Large intestine (tissue), 3 donors: Measurements from ENCODE around the gene DEXI. TPM values are rescaled to one million over a fixed set of nuclear protein-coding genes. Genes with fewer than 3 reads are reported as not detected.

Experiments
- DNase-seq, 2 donors: peaks; one replicate each; pipeline versions ENCODE4 v3.0.0 to v3.0.0-alpha.2; 2013
- H3K27ac ChIP-seq: one replicate; pipeline ENCODE4 v1.5.1; 2013; ENCODE audit warnings: low read length
- H3K27me3 ChIP-seq: 2 replicates; pipeline ENCODE4 v1.6.1; 2013; ENCODE audit warnings: low read length; ENCODE audit not compliant: control insufficient read depth, insufficient read depth
- H3K36me3 ChIP-seq: 2 replicates; pipeline ENCODE4 v1.6.1; 2013; ENCODE audit warnings: low read length; ENCODE audit not compliant: control insufficient read depth, insufficient read depth
- H3K4me1 ChIP-seq: one replicate; pipeline ENCODE4 v1.6.1; 2013; ENCODE audit warnings: low read length; ENCODE audit not compliant: control insufficient read depth, insufficient read depth
- H3K4me3 ChIP-seq: one replicate; pipeline ENCODE4 v1.5.1; 2013; ENCODE audit warnings: low read length
- H3K9me3 ChIP-seq: one replicate; pipeline ENCODE4 v1.6.1; 2013; ENCODE audit warnings: mild to moderate bottlenecking, low read depth, low read length, moderate library complexity; ENCODE audit not compliant: control insufficient read depth
- WGBS: methylation state at CpG from one replicate; pipeline ENCODE4 v1.1.5; 2013; ENCODE audit warnings: low lambda C conversion rate; ENCODE audit not compliant: insufficient coverage; 5-methylcytosine and 5-hydroxymethylcytosine counted together
- polyA plus RNA-seq: library from polyadenylated mRNA; unstranded; fragments of 120-200 nt; gene quantifications from one replicate; pipeline ENCODE4 v1.2.1, GENCODE V29; 2013

DEXI gene
- polyA plus RNA-seq, 1 donor, result 31.8 TPM

DNA sequence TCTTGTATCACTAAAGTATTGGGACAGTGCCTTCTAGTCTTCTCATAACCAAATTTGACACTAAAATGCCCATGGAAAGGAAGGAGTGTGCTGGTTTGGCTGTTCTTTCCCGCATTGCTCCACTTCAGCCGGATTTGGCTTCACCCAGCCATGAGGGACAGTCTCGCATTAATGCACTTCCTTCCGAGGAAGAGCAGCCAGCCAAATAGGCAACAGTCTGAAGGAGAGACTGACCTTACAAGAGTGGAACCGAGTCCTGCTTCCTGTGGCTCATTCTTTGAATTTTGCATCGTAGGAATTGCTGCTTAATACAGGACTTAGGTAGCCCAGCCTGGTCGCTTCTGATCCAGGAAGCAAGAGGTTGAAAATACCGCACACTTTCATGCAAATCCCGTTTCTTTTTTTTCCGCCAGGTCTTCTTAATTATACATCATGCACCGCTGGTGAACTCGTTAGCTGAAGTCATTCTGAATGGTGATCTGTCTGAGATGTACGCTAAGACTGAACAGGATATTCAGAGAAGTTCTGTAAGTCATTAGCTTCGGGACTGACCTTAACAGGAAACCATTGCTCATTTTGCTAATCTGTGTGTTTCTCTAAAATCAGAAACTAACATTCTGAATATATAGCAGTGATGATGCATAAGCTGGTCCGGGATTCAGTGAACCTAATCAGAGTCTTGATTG is 40.3 kb upstream of the DEXI start:
- 94% methylated on average over 8 of the region's 15 CpGs for WGBS
- no peaks in the 10 kb centered on the region for H3K4me1 ChIP-seq
- H3K9me3 ChIP-seq, result no peaks in the 10 kb centered on the region
- DNase-seq, result no peak
- H3K4me3 ChIP-seq, result no peak overlapping the region
- H3K36me3 ChIP-seq, result peaks cover 21% of the 10 kb centered on the region
- no peaks in the 10 kb centered on the region for H3K27me3 ChIP-seq
- no peak overlapping the region for H3K27ac ChIP-seq

DNA sequence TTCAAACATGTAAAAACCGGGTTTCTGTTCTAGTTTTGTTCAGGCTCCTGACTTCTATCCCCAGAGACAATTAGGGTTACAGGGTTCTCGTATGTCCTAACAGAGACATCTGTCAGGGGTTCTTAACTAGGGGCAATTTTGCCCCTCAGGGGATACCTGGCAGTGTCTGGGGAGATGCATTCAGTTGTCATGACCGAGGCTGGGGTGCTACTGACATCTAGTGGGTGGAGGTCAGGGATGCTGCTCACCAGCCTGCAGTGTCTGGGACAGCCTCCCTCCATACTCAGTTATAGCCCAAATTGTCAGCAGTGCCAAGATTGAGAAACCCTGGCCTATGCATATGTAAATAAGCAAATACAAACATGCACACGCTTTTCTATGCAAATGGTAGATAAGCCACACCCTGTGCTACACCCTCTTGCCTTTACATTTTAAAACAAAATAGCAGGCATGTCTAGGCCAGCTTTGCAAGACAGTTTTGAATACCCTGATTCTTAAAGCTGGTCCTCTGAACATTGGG is 39.5 kb upstream of the DEXI start:
- Histone ChIP-seq H3K27ac (no peak overlapping the region), H3K36me3 (peaks cover 27% of the 10 kb centered on the region), H3K4me1 (no peaks in the 10 kb centered on the region), H3K9me3 (no peaks in the 10 kb centered on the region), H3K27me3 (no peaks in the 10 kb centered on the region), H3K4me3 (no peak overlapping the region)
- WGBS, result no CpG with 5 or more reads among the region's 4 CpGs
- DNase-seq, result no peak

DNA sequence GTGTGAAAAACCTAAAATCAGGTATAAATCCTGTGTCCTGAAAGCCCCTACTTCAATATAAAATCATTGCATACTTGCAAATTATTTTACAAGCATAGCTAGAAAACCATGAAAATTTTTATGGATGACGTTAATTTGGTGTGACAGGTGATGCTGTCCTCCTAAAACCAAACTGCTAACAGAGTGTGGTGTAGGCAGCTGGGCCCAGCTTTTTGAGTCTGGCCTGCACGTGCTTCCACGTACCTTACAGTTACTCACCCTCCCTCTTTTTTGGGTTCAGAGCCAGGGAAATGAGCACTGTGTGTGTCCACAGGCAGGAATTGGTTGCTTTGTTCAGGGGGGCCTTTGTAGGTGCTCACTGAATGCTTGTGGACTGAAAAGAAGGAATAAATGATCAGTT is 38.5 kb upstream of the DEXI start:
- Histone ChIP-seq H3K9me3 (no peaks in the 10 kb centered on the region), H3K4me1 (no peaks in the 10 kb centered on the region), H3K27ac (no peak overlapping the region), H3K4me3 (no peak overlapping the region), H3K27me3 (no peaks in the 10 kb centered on the region), H3K36me3 (peaks cover 24% of the 10 kb centered on the region)
- no peak for DNase-seq
- 100% methylated on average over 1 of the region's 3 CpGs for WGBS

DNA sequence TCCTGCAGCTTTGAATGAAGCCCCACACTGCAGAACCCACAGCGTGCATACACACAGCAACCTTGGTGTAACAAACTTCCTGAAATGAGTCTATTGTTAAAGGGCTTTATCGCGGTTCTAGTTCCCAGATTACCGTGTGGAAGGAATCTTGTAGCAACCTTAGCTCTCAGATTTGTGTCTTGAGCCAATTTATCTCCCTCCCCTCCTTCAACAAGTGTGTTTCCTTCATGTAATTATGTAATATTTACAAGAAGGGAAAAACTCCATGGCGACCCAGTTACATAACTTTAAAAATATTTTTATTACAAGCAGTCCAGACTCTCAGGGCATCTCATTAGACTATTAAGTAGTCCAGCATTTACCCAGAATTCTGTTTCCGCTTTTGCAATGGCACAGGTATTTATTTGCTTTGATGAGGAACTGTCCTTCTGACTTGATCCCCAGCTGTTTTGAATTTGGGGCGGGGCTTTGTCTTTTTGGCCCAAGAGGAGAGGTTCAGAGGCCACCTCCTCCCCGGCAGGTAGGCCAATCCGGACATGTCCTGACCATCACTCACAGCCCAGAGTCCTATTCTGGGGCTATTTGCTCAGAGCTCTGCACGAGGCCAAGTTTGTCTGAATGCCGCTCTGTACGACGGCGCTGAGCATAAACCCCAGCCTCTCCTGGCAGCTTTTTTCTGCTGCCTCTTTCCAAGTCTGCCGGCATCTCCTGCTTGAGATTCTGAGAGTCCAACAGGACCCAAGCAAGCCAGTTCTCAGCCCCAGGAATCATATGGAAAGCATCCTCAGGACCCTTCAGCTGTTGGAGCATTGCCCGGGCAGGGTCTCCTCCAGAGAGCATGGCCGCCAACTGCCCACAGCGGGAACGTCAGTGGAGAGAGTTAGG is 37.7 kb upstream of the DEXI start:
- Histone ChIP-seq H3K4me3 (no peak overlapping the region), H3K4me1 (no peaks in the 10 kb centered on the region), H3K36me3 (peaks cover 24% of the 10 kb centered on the region), H3K9me3 (no peaks in the 10 kb centered on the region), H3K27ac (peak overlapping the region; percentile 45), H3K27me3 (no peaks in the 10 kb centered on the region)
- DNase-seq, result peak; percentile 27 to 44
- WGBS, result 44% methylated on average over 4 of the region's 19 CpGs

DNA sequence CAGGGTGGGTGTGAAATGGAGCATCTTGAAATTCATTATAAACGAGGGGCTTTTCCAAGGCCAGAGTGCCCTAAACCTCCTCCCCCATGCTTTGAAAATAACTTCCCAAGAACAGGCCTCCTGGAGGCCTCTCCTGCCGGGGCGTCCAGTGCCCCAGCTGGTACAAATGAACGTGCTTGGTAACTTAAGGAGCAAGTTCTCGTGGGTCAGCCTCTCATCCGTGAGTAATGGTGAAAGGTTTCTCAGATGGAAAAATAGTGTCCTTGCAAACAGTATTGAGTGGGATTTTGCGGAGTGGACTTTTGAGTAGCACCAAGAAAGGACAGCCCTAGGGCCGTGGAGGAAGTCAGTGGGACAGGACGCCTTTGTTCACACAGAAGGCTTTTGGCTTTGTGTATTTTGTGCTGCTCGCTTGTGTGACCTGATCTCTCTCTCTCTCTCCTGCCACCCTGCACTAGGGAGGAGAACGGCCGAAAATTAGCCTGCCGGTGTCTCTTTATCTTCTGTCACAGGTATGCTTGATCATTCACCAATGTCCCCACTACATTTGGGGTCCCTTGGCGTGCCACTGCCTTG is 36.7 kb upstream of the DEXI start:
- Histone ChIP-seq H3K9me3 (no peaks in the 10 kb centered on the region), H3K4me3 (no peak overlapping the region), H3K4me1 (no peaks in the 10 kb centered on the region), H3K36me3 (peaks cover 19% of the 10 kb centered on the region), H3K27me3 (no peaks in the 10 kb centered on the region), H3K27ac (peak overlapping the region; percentile 10)
- no CpG with 5 or more reads among the region's 14 CpGs for WGBS
- no peak for DNase-seq

DNA sequence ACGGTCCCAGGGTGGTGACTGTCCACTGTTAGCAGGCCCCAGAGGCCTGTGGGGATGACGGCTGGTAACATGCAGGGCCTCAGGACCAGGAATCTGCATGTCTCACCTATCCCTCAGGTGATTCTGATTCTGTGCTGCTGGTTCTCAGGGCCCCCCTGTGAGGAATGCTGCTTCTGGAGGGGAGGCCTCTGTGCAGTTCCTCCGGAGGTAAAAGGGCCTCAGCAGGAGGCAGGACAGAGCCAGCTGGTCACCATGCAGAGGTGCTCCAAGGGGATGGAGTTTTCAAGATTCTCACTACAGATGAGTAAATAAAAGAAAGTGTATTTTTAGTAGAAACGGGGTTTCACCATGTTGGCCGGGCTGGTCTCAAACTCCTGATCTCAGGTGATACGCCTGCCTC is 35.9 kb upstream of the DEXI start:
- Histone ChIP-seq H3K4me3 (no peak overlapping the region), H3K27me3 (no peaks in the 10 kb centered on the region), H3K27ac (no peak overlapping the region), H3K4me1 (no peaks in the 10 kb centered on the region), H3K36me3 (peaks cover 23% of the 10 kb centered on the region), H3K9me3 (no peaks in the 10 kb centered on the region)
- no peak for DNase-seq
- WGBS, result no CpG with 5 or more reads among the region's 6 CpGs

DNA sequence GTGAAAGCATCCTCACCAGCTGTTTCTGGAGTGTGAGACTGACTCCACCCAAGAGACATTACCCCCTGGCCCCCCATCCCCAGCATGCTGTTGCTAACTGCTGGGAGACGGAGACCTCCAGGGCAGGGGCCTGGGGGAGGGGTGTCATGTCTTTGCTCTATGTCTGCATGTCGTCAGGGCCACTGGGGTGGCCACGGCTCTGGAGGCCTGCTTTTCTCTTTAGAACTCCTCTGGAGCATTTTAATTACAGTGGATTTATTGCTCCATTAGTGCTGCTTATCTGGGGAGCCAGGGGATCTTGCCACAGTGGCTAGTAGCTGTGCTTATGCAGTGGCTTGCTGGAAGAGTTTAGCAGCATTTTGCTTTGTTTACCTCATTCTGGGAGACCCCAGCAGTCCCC is 34.4 kb upstream of the DEXI start:
- H3K4me3 ChIP-seq, result no peak overlapping the region
- no CpG with 5 or more reads among the region's 3 CpGs for WGBS
- H3K36me3 ChIP-seq, result peaks cover 29% of the 10 kb centered on the region
- no peaks in the 10 kb centered on the region for H3K9me3 ChIP-seq
- DNase-seq, result no peak
- H3K27me3 ChIP-seq, result no peaks in the 10 kb centered on the region
- H3K4me1 ChIP-seq, result no peaks in the 10 kb centered on the region
- H3K27ac ChIP-seq, result no peak overlapping the region

DNA sequence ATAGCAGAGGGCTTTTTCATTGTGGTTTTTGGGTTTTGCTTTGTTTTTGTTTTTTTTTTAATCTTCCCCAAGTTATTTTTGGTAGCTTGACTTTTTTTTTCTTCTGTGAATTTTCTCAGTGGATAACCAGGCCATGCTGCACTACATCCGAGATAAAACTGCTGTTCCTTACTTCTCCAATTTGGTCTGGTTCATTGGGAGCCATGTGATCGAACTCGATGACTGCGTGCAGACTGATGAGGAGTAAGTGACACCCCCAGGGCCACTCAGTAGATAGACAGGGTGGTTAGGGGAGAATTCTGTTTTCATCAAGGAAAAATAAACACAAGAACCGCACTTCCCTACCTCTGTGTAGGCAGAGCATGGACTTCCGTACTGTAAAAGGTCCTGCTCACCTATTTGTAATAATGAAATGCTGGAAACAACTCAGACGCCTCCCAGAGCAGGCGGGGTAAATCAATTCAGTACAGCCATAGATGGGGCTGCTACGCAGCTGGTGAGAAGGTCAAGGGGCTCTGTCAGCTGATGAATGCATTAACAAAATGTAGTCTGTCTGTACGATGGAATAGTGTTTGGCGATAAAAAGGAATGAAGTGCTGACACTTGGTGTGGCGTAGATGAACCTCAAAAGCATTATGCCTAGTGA is 30.7 kb upstream of the DEXI start:
- 93% methylated on average over 3 of the region's 12 CpGs for WGBS
- H3K9me3 ChIP-seq, result no peaks in the 10 kb centered on the region
- no peak overlapping the region for H3K27ac ChIP-seq
- no peaks in the 10 kb centered on the region for H3K27me3 ChIP-seq
- H3K4me3 ChIP-seq, result no peak overlapping the region
- peaks cover 31% of the 10 kb centered on the region for H3K36me3 ChIP-seq
- no peak for DNase-seq
- no peaks in the 10 kb centered on the region for H3K4me1 ChIP-seq

DNA sequence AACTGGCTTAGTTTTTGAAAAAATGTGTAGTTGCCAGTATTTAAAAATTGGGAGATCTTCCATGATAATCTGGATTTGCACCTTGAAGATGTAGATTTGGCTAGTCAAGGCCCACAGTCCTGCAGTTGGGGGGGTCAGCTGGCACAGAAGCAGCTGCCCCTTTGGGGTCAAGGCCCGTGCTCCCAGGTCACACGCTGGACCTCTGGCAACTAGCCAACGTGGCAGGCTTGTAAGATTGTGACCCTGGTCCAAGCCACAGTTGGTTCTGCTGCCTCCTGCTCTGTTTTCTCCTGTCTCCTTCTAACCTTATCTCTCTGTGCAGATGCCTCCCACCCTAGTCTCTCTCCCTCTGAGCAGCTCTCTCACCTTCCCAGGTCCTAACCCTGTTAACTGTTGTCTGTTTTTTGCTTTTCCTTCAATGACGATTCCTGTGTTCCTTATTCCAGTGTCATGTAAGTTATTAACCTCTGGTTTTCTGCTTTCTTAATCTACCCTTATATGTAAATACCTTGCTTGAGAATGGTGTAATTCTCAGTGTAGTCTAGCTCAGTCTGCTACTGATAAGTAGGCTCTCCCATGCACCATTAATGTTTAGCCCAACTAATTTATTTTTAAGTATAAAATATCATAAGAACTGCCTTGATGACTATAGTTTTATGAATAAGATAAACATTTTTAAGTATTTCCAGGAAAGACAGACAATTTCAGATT is 30.0 kb upstream of the DEXI start:
- DNase-seq, result no peak
- WGBS, result 100% methylated on average over 1 of the region's 4 CpGs
- H3K27me3 ChIP-seq, result no peaks in the 10 kb centered on the region
- no peaks in the 10 kb centered on the region for H3K9me3 ChIP-seq
- no peak overlapping the region for H3K27ac ChIP-seq
- H3K4me1 ChIP-seq, result no peaks in the 10 kb centered on the region
- no peak overlapping the region for H3K4me3 ChIP-seq
- H3K36me3 ChIP-seq, result peaks cover 28% of the 10 kb centered on the region
